HCT116 (cell line): ENCODE data around the gene ANKRD60. TPM values are rescaled to one million over a fixed set of nuclear protein-coding genes. Genes with fewer than 3 reads are reported as not detected.
A peak's percentile ranks its signal among the peaks of the same experiment; 100 is the strongest.

ENCODE experiments used
- ATAC-seq: fragments of 200-7000 bp; cut with Tn5 transposase; 2 replicates; pipeline ENCODE4 v1.9.1; 2020; ENCODE audit warnings: mild to moderate bottlenecking, moderate library complexity
- BruUV-seq: library from RNA; stranded (reverse); fragments of 400-500 nt; replicated peaks from 2 replicates; lab custom pipeline; 2021; lab: Mats Ljungman, UMichigan
- CTCF ChIA-PET: fragments of 300-600 bp; sonication (Branson Sonifier 250); formaldehyde crosslinking; loops from one replicate; lab custom pipeline; 2021; ENCODE audit warnings: antibody characterized with exemption; lab: Charles Lee
- POLR2A ChIA-PET: fragments of 300-600, 350-600 bp; sonication (Branson Sonifier 250); formaldehyde crosslinking; loops from one replicate; lab custom pipeline; 2021; ENCODE audit warnings: antibody characterized with exemption; lab: Charles Lee
- RAD21 ChIA-PET, 2 experiments: fragments of 300-600 bp; sonication (Branson Sonifier 250); formaldehyde crosslinking; loops; one replicate each; lab custom pipeline; 2023; ENCODE audit warnings: low total read pairs in 2 of 2; ENCODE audit not compliant: uncharacterized antibody in 2 of 2, unreplicated experiment in 2 of 2, low non-redundant PET in 1 of 2; lab: Charles Lee
- DNase-seq: peaks from one replicate; pipeline ENCODE4 v3.0.0-alpha.2; 2010; ENCODE audit warnings: low read depth, low spot score
- H2AFZ ChIP-seq: fragments of 200-600 bp; shearing (Covaris generic), sonication (generic); 2 replicates; pipeline ENCODE4 v1.6.1; 2017; ENCODE audit warnings: low read depth, mixed run types, mixed read lengths, antibody characterized with exemption, low read length; ENCODE audit not compliant: poor library complexity, severe bottlenecking
- H3K27ac ChIP-seq: 2 replicates; pipeline ENCODE4 v1.5.1; 2012; ENCODE audit warnings: low read depth, low read length
- H3K27me3 ChIP-seq: fragments of 200-600 bp; sonication (generic); 2 replicates; pipeline ENCODE4 v1.6.1; 2016; ENCODE audit warnings: mixed run types, low read length, mixed read lengths; ENCODE audit not compliant: insufficient read depth
- H3K36me3 ChIP-seq, 2 experiments: fragments of 200-500 bp in 1 of 2; fragments of 200-600 bp in 1 of 2; sonication (Bioruptor generic) in 1 of 2; sonication (generic) in 1 of 2; 2 replicates each; pipeline versions ENCODE4 v1.5.1 to v1.6.1; 2014 to 2016; ENCODE audit warnings: low read length in 2 of 2, inconsistent platforms in 1 of 2, mixed read lengths in 1 of 2, mixed run types in 1 of 2; ENCODE audit not compliant: insufficient read depth in 2 of 2, control insufficient read depth in 1 of 2
- H3K4me1 ChIP-seq, 2 experiments: fragments of 200-600 bp in 1 of 2; sonication (generic) in 1 of 2; 2 replicates each; pipeline versions ENCODE4 v1.5.1 to v1.6.1; 2012 to 2017; ENCODE audit warnings: low read length in 2 of 2, inconsistent platforms in 1 of 2, mild to moderate bottlenecking in 1 of 2, mixed read lengths in 1 of 2, mixed run types in 1 of 2, moderate library complexity in 1 of 2; ENCODE audit not compliant: insufficient read depth in 2 of 2, control insufficient read depth in 1 of 2
- H3K4me2 ChIP-seq: fragments of 200-600 bp; sonication (generic); 2 replicates; pipeline ENCODE4 v1.6.1; 2017; ENCODE audit warnings: mixed run types, low read length, mixed read lengths
- H3K4me3 ChIP-seq, 2 experiments: fragments of 200-600 bp in 1 of 2; sonication (generic) in 1 of 2; replicated peaks in 1 of 2; 2 replicates each; pipeline ENCODE4 v1.5.1; 2011 to 2016; ENCODE audit warnings: low read length in 2 of 2, control low read depth in 1 of 2, low read depth in 1 of 2, mild to moderate bottlenecking in 1 of 2, mixed read lengths in 1 of 2, mixed run types in 1 of 2
- H3K79me2 ChIP-seq: fragments of 200-600 bp; sonication (generic); 2 replicates; pipeline ENCODE4 v1.6.1; 2017; ENCODE audit warnings: mild to moderate bottlenecking, mixed run types, low read length, moderate library complexity, mixed read lengths; ENCODE audit not compliant: insufficient read depth
- H3K9ac ChIP-seq: fragments of 200-600 bp; sonication (generic); 2 replicates; pipeline ENCODE4 v1.6.1; 2016; ENCODE audit warnings: low read length, mixed read lengths
- H3K9me2 ChIP-seq: fragments of 200-600 bp; sonication (generic), shearing (Covaris generic); 2 replicates; pipeline ENCODE4 v1.6.1; 2017; ENCODE audit warnings: mixed run types, mild to moderate bottlenecking, moderate library complexity; ENCODE audit not compliant: insufficient read depth
- H3K9me3 ChIP-seq, 2 experiments: fragments of 200-500 bp in 1 of 2; fragments of 200-600 bp in 1 of 2; sonication (Bioruptor generic) in 1 of 2; sonication (generic) in 1 of 2; 2 replicates each; pipeline ENCODE4 v1.6.1; 2014 to 2017; ENCODE audit warnings: low read length in 2 of 2, mixed read lengths in 2 of 2, inconsistent platforms in 1 of 2, low read depth in 1 of 2, mild to moderate bottlenecking in 1 of 2, mixed run types in 1 of 2, moderate library complexity in 1 of 2; ENCODE audit not compliant: control insufficient read depth in 1 of 2, insufficient read depth in 1 of 2
- H4K20me1 ChIP-seq: fragments of 200-600 bp; sonication (generic), shearing (Covaris generic); 2 replicates; pipeline ENCODE4 v1.6.1; 2017; ENCODE audit warnings: mixed run types, mild to moderate bottlenecking, moderate library complexity; ENCODE audit not compliant: insufficient read depth
- JUND ChIP-seq: IDR thresholded peaks from 2 replicates; pipeline ENCODE4 v1.6.1; 2012
- RAD21 ChIP-seq: IDR thresholded peaks from 2 replicates; pipeline ENCODE4 v1.6.1; 2012; ENCODE audit warnings: low read depth, mild to moderate bottlenecking
- SP1 ChIP-seq: IDR thresholded peaks from 2 replicates; pipeline ENCODE4 v1.6.1; 2012; ENCODE audit warnings: low read depth
- SRF ChIP-seq: IDR thresholded peaks from 2 replicates; pipeline ENCODE4 v1.6.1; 2012; ENCODE audit warnings: low read depth
- TCF7L2 ChIP-seq: IDR thresholded peaks from 2 replicates; pipeline ENCODE4 v1.7.0; 2011; ENCODE audit warnings: borderline replicate concordance, inconsistent platforms; ENCODE audit not compliant: insufficient read depth, insufficient read length; ENCODE audit errors: extremely low read depth
- intact Hi-C: fragments of 100-400 bp; cut with micrococcal nuclease; formaldehyde crosslinking; loops from 2 replicates; pipeline ENCODE4 v1.10.0; 2022
- total RNA-seq: library from RNA; stranded (reverse); gene quantifications from one replicate; pipeline ENCODE4 v1.2.1, GENCODE V29; 2021; ENCODE audit not compliant: unreplicated experiment
- TF ChIP-seq, protein P1 (sequence below): IDR thresholded peaks from 2 replicates; pipeline ENCODE4 v1.6.1; 2012
- TF ChIP-seq, protein P2 (sequence below), 3 experiments: fragments of 200-600 bp in 1 of 3; sonication (generic) in 1 of 3; IDR thresholded peaks in 2 of 3; conservative IDR thresholded peaks in 1 of 3; 2 replicates each; pipeline ENCODE4 v1.5.1; 2012 to 2017; ENCODE audit warnings: low read depth in 2 of 3, low read length in 2 of 3, antibody characterized with exemption in 1 of 3, borderline replicate concordance in 1 of 3, control low read depth in 1 of 3, mild to moderate bottlenecking in 1 of 3, mixed read lengths in 1 of 3, mixed run types in 1 of 3, moderate library complexity in 1 of 3; ENCODE audit not compliant: insufficient read depth in 1 of 3

Gene ANKRD60
- total RNA-seq, 1 experiment from 2014 or later: not detected

DNA sequence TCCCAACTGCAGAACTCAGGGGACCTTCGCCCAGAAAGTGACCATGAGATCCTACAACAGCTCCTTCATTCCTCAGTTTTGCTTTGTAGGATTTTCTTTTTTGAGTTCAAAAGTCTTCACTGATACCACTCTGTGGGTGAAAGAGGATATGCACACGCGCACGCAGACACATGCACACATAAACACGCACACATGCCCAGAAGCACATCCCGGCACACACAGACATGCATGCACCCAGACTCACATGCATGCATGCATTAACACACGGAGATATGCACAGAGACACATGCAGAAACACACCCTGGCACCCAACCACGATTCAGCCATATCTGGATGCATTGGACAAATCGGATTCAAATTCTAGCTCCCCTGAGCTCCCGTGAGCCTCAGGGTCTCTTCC lies 36.4 kb downstream of the ANKRD60 start:
- intact Hi-C loops: no loop called here
- no peaks in the 10 kb centered on the region for H3K36me3 ChIP-seq
- no peak overlapping the region for H3K4me2 ChIP-seq
- ATAC-seq (no peak), DNase-seq (no peak)
- TF ChIP-seq TCF7L2: no peak
- TF ChIP-seq SP1: no peak
- TF ChIP-seq, protein P1, sequence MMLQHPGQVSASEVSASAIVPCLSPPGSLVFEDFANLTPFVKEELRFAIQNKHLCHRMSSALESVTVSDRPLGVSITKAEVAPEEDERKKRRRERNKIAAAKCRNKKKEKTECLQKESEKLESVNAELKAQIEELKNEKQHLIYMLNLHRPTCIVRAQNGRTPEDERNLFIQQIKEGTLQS: no peak
- no peak for TF ChIP-seq JUND
- TF ChIP-seq, protein P2, sequence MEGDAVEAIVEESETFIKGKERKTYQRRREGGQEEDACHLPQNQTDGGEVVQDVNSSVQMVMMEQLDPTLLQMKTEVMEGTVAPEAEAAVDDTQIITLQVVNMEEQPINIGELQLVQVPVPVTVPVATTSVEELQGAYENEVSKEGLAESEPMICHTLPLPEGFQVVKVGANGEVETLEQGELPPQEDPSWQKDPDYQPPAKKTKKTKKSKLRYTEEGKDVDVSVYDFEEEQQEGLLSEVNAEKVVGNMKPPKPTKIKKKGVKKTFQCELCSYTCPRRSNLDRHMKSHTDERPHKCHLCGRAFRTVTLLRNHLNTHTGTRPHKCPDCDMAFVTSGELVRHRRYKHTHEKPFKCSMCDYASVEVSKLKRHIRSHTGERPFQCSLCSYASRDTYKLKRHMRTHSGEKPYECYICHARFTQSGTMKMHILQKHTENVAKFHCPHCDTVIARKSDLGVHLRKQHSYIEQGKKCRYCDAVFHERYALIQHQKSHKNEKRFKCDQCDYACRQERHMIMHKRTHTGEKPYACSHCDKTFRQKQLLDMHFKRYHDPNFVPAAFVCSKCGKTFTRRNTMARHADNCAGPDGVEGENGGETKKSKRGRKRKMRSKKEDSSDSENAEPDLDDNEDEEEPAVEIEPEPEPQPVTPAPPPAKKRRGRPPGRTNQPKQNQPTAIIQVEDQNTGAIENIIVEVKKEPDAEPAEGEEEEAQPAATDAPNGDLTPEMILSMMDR (IDR thresholded peaks at IDR 0.05 in 2 of 3, conservative IDR thresholded peaks at IDR 0.05 in 1 of 3; ENCODE audit: borderline replicate concordance in 1 of 3, insufficient read depth in 1 of 3, low read depth in 2 of 3, low read length in 2 of 3): no peak
- no peak for TF ChIP-seq SRF
- H3K9me3 ChIP-seq: no peaks in the 10 kb centered on the region
- H3K27me3 ChIP-seq: peaks cover 9% of the 10 kb centered on the region; the same call in 1 of the 2 replicates
- peaks cover 0 to 2% of the 10 kb centered on the region in 2 experiments; a peak in 1 of 4 replicates for H3K4me1 ChIP-seq
- no peaks in the 10 kb centered on the region for H4K20me1 ChIP-seq
- ChIA-PET RAD21 (no interaction called here), CTCF (interaction anchor here (1.4 to 1.7 kb wide), 3 partner anchors 9 to 570 kb away, joined by 3 to 6 read pairs (median 4); no protein-coding TSS in a partner anchor), POLR2A (no interaction called here)
- no peak overlapping the region for H2AFZ ChIP-seq
- BruUV-seq: no TSS peak
- no peak overlapping the region for H3K27ac ChIP-seq
- no peak overlapping the region for H3K9ac ChIP-seq
- no peaks in the 10 kb centered on the region for H3K79me2 ChIP-seq
- no peak overlapping the region for H3K4me3 ChIP-seq
- no peaks in the 10 kb centered on the region for H3K9me2 ChIP-seq

DNA sequence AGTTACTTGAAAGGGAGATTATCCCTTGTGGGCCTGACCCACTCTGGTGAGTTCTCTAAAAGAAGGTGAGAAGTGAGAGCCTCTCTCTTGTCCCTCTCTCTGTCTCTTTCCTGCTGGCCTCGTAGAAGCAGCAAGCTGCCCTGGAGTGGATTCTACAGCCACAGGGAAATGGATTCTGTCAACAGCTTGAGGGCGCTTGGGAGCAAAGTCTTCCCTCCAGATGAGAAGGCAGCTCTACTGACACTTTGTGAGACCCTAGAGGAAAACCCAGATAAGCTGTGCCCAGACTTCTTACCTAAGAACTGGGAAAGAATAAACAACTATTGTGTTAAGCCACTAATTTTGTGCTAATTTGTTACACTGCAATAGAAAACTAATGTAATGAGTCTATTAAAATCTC lies 39.9 kb downstream of the ANKRD60 start:
- TF ChIP-seq RAD21: no peak
- TF ChIP-seq, protein P2 (IDR thresholded peaks at IDR 0.05 in 2 of 3, conservative IDR thresholded peaks at IDR 0.05 in 1 of 3; ENCODE audit: borderline replicate concordance in 1 of 3, insufficient read depth in 1 of 3, low read depth in 2 of 3, low read length in 2 of 3): peak in 1 of 3 experiments; percentile 10; a peak in 1 of 6 replicates
- Histone ChIP-seq H3K9me2 (no peaks in the 10 kb centered on the region), H3K27me3 (peaks cover 9% of the 10 kb centered on the region; the same call in 1 of the 2 replicates), H4K20me1 (no peaks in the 10 kb centered on the region), H3K36me3 (no peaks in the 10 kb centered on the region), H3K4me1 (peaks cover 0 to 2% of the 10 kb centered on the region in 2 experiments; a peak in 1 of 4 replicates), H3K79me2 (no peaks in the 10 kb centered on the region), H2AFZ (no peak overlapping the region), H3K4me2 (no peak overlapping the region), H3K27ac (no peak overlapping the region), H3K9me3 (no peaks in the 10 kb centered on the region), H3K4me3 (no peak overlapping the region), H3K9ac (no peak overlapping the region)
- POLR2A ChIA-PET: no interaction called here
- intact Hi-C loops: no loop called here
- ATAC-seq (peak; percentile 42; the same call in 1 of the 2 replicates), DNase-seq (no peak)
- RAD21 ChIA-PET: no interaction called here
- CTCF ChIA-PET: no interaction called here
- BruUV-seq: no TSS peak
